ENCODE results near the gene LAX1. TPM values are rescaled to one million over a fixed set of nuclear protein-coding genes. Genes with fewer than 3 reads are reported as not detected.

Gene LAX1
- total and polyA plus RNA-seq, 7 donors, result 0.60 to 3.6 (median 0.95) TPM; not detected in 3

DNA sequence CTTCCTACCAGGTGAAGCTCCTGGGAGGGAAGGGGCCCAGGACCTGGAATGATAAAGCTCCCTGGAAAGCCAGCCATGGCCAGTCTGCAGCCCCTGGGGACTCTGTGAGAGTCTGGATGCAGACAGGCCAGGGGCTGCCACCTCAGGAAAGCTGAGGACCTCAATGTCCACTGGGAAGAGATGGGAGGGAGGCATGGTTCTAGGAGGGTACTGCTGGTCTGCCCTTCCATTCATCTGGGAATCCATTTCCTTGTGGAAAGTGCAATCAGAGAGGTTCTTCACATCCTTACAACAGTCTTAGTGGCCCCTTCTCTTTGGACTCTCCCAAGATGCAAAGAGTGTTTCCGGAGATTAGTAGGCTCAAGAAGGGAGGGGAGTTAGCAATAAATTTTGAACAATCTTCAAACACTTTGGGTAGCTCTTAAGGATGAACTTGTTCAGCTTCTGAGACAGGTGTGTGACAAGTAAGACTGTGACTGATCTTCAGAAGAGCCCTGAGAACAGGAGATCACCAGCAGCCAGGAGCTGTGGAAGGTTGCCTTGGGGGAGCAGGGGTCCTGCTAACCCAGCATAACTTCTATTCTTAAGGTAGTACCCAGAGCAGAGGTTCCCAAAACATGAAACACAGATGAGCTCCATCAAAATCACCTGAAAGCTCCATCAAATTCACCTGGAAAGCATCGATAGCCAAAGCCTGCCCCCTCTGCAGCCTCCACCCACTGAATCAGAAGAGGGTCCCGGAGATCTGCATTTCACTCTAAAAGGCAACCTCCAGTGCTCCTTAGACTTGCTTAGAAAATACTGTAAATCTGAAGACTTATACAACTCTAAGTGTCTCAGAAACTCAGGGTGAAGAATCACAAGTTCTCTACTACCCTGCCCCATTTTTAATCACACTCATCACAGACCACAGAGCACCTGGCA lies 616 bp upstream of the LAX1 start:
- Histone ChIP-seq H3K4me1 (peaks cover 0 to 10% (median 6%) of the 10 kb centered on the region in 4 donors), H3K4me3 (no peak overlapping the region), H3K27me3 (no peaks in the 10 kb centered on the region), H3K9me3 (no peaks in the 10 kb centered on the region), H3K27ac (peak overlapping the region in 1 of 4 donors; percentile 20), H3K36me3 (no peaks in the 10 kb centered on the region)
- no peak for DNase-seq
- WGBS, 2 donors, result 67 to 80% methylated on average over 3 of the region's 3 CpGs
- TF ChIP-seq EP300 (IDR thresholded peaks at IDR 0.05) (no peak), POLR2A (IDR thresholded peaks at IDR 0.05) (no peak), POLR2AphosphoS5 (IDR thresholded peaks at IDR 0.05) (no peak)
- TF ChIP-seq, protein P1, sequence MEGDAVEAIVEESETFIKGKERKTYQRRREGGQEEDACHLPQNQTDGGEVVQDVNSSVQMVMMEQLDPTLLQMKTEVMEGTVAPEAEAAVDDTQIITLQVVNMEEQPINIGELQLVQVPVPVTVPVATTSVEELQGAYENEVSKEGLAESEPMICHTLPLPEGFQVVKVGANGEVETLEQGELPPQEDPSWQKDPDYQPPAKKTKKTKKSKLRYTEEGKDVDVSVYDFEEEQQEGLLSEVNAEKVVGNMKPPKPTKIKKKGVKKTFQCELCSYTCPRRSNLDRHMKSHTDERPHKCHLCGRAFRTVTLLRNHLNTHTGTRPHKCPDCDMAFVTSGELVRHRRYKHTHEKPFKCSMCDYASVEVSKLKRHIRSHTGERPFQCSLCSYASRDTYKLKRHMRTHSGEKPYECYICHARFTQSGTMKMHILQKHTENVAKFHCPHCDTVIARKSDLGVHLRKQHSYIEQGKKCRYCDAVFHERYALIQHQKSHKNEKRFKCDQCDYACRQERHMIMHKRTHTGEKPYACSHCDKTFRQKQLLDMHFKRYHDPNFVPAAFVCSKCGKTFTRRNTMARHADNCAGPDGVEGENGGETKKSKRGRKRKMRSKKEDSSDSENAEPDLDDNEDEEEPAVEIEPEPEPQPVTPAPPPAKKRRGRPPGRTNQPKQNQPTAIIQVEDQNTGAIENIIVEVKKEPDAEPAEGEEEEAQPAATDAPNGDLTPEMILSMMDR (IDR thresholded peaks at IDR 0.05), result no peak
- intact Hi-C loops (cut with DNase I), result no loop called here

DNA sequence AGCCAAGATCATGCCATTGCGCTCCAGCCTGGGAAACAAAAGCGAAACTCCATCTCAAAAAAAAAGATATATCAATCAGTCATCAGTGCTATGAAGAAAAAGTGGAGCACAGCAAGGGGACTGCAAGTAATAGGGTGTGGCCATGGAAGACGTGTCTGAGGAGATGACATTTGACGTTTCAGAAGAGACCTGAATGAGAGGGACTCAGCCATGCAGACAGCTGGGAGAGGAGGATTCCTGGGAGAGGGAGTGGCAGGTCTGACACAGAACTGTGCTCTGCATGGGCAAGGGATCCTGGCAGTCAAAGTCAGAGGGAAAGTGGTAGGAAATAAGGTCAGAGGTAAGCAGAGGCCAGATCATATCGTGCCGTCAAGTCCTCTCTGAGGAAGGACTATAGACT lies 3.3 kb downstream of the LAX1 start:
- DNase-seq, result no peak
- TF ChIP-seq, protein P1 (IDR thresholded peaks at IDR 0.05), result no peak
- H3K4me1 ChIP-seq, result peaks cover 0 to 34% (median 22%) of the 10 kb centered on the region in 4 donors
- 46 to 71% methylated on average over 6 of the region's 6 CpGs for WGBS, 2 donors
- no peaks in the 10 kb centered on the region for H3K36me3 ChIP-seq
- intact Hi-C loops (cut with DNase I), result no loop called here
- H3K9me3 ChIP-seq, result no peaks in the 10 kb centered on the region
- no peaks in the 10 kb centered on the region for H3K27me3 ChIP-seq
- H3K4me3 ChIP-seq, result no peak overlapping the region
- no peak overlapping the region for H3K27ac ChIP-seq

DNA sequence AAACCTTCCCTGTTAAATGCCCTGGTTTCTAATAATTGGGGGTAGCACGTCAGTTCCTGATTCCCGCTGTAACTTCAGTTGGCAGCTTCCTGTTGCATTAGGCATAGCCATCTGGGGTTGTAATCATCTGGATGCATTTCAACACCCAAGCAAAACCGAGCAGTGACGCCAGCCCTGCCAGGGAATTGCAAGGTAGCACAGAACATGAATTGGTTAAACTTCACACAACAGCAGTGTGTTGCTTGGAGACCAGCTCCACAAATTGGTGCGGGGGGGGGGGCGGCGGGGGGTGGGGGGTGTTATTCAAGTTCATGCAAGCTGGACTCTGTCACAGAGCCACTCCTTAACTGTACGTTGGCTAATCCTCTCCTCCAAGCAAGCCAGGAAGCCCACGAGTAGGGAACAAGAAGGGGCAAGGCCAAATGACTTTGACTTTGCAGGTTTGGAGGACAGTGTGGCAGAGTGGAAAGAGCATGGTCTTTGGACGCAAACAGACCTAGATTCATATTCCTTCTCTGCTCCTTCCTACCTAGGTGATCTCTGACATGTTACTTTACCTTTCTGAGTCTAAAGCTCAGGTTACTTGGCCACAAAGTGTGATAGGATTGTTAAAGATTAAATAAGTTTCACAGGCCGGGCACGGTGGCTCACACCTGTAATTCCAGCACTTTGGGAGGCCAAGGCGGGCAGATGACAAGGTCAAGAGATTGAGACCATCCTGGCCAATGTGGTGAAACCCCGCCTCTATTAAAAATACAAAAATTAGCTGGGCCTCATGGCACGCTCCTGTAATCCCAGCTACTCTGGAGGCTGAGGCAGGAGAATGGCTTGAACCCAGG lies 4.7 kb downstream of the LAX1 start:
- Histone ChIP-seq H3K4me1 (peaks cover 0 to 34% (median 22%) of the 10 kb centered on the region in 4 donors), H3K4me3 (peak overlapping the region in 2 of 4 donors; percentile 21 to 31), H3K9me3 (no peaks in the 10 kb centered on the region), H3K27ac (peak overlapping the region; percentile 49 to 74 (median 63)), H3K27me3 (no peaks in the 10 kb centered on the region), H3K36me3 (no peaks in the 10 kb centered on the region)
- DNase-seq, result peak; percentile 92
- WGBS, 2 donors, result 20 to 45% methylated on average over 15 of the region's 15 CpGs
- no peak for TF ChIP-seq POLR2A (IDR thresholded peaks at IDR 0.05)
- TF ChIP-seq, protein P1 (IDR thresholded peaks at IDR 0.05), result no peak
- TF ChIP-seq EP300 (IDR thresholded peaks at IDR 0.05), result peak in 1 of 4 donors; percentile 8
- peak; percentile 37 to 62 (median 55) for TF ChIP-seq POLR2AphosphoS5 (IDR thresholded peaks at IDR 0.05)
- intact Hi-C loops (cut with DNase I), result loop anchor here (2.0 kb wide), 1 partner anchor 25 kb away; the partner anchor contains the start of genes ZBED6 and ZC3H11A

DNA sequence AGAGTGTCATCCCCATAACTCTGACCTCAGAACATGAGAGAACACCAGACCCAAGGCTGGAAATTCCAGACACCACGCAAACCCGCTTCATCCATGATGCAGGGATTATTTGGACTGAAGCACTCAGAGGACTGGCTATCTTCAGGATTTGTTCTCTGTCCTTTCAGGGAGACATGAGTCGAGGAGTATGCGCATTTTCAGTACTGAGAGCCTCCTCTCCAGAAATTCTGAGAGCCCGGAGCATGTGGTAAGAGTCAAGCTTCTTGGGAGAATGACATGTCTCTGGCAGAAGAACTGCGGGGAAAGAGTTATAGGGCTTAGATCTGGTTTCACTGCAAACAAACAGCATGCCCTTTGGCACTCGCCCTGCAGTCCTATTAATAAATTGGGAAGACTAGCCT lies 6.9 kb downstream of the LAX1 start:
- WGBS, 2 donors, result 75 to 91% methylated on average over 7 of the region's 7 CpGs
- peak overlapping the region in 3 of 4 donors; percentile 62 to 78 (median 73) for H3K27ac ChIP-seq
- TF ChIP-seq EP300 (IDR thresholded peaks at IDR 0.05), result peak in 3 of 4 donors; percentile 39 to 63 (median 61)
- TF ChIP-seq, protein P1 (IDR thresholded peaks at IDR 0.05), result no peak
- peak in 3 of 4 donors; percentile 51 to 70 (median 54) for TF ChIP-seq POLR2AphosphoS5 (IDR thresholded peaks at IDR 0.05)
- peaks cover 0 to 34% (median 22%) of the 10 kb centered on the region in 4 donors for H3K4me1 ChIP-seq
- intact Hi-C loops (cut with DNase I), result loop anchor here (2.0 kb wide), 1 partner anchor 23 kb away; the partner anchor contains the start of genes ZBED6 and ZC3H11A
- no peaks in the 10 kb centered on the region for H3K9me3 ChIP-seq
- H3K27me3 ChIP-seq, result no peaks in the 10 kb centered on the region
- H3K36me3 ChIP-seq, result no peaks in the 10 kb centered on the region
- H3K4me3 ChIP-seq, result no peak overlapping the region
- DNase-seq, result peak; percentile 88

Data from sigmoid colon (tissue), 7 donors.